H1 (cell line): ENCODE results near the gene INAFM1. TPM values are rescaled to one million over a fixed set of nuclear protein-coding genes. Genes with fewer than 3 reads are reported as not detected.

Experiments
- CTCF ChIA-PET: fragments of 300-600 bp; sonication (Branson Sonifier 250); formaldehyde crosslinking; loops from one replicate; lab custom pipeline; 2021; ENCODE audit not compliant: partially characterized antibody; lab: Charles Lee
- POLR2A ChIA-PET: fragments of 300-600 bp; sonication (Branson Sonifier 250); formaldehyde crosslinking; loops from one replicate; lab custom pipeline; 2021; ENCODE audit warnings: inconsistent platforms; ENCODE audit not compliant: partially characterized antibody; lab: Charles Lee
- DNase-seq, 2 experiments: peaks; one replicate each; pipeline versions ENCODE4 v3.0.0 to v3.0.0-alpha.2; 2010 to 2022; ENCODE audit warnings: low spot score in 2 of 2, low read depth in 1 of 2, mixed read lengths in 1 of 2
- FAIRE-seq: peaks from 2 replicates; lab custom pipeline; 2011; peaks lifted over from hg19 to GRCh38; lab: Jason Lieb, UNC
- H2AFZ ChIP-seq: 2 replicates; pipeline ENCODE4 v1.8.1; 2012; ENCODE audit warnings: low read length, inconsistent platforms
- H2AK5ac ChIP-seq: 2 replicates; pipeline ENCODE4 v1.6.1; 2013; ENCODE audit warnings: low read depth, low read length
- H2BK120ac ChIP-seq: replicated peaks from 2 replicates; pipeline ENCODE3; 2013; ENCODE audit warnings: low read depth, low read length, inconsistent platforms
- H2BK12ac ChIP-seq: 2 replicates; pipeline ENCODE4 v1.6.1; 2013; ENCODE audit warnings: low read depth, low read length
- H2BK15ac ChIP-seq: 2 replicates; pipeline ENCODE4 v1.6.1; 2013; ENCODE audit warnings: low read length
- H2BK20ac ChIP-seq: 2 replicates; pipeline ENCODE4 v1.6.1; 2013; ENCODE audit warnings: low read length
- H2BK5ac ChIP-seq: 2 replicates; pipeline ENCODE4 v1.6.1; 2013; ENCODE audit warnings: low read depth, low read length
- H3K14ac ChIP-seq: 2 replicates; pipeline ENCODE4 v1.6.1; 2013; ENCODE audit warnings: inconsistent platforms; ENCODE audit not compliant: insufficient read length
- H3K18ac ChIP-seq: 2 replicates; pipeline ENCODE4 v1.6.1; 2013; ENCODE audit warnings: low read length; ENCODE audit errors: extremely low read depth
- H3K23ac ChIP-seq: 2 replicates; pipeline ENCODE4 v1.6.1; 2013; ENCODE audit warnings: inconsistent platforms; ENCODE audit not compliant: insufficient read length
- H3K23me2 ChIP-seq: 2 replicates; pipeline ENCODE4 v1.6.1; 2013; ENCODE audit warnings: low read depth, low read length
- H3K27ac ChIP-seq: 2 replicates; pipeline ENCODE4 v1.6.1; 2011; ENCODE audit warnings: low read depth, low read length, inconsistent platforms
- H3K27me3 ChIP-seq, 4 experiments: replicated peaks in 1 of 4; 1 replicate in 1 of 4; 2 replicates in 3 of 4; pipeline versions ENCODE4 v1.6.1 to v1.8.1; 2011 to 2013; ENCODE audit warnings: low read length in 3 of 4, mild to moderate bottlenecking in 3 of 4, inconsistent platforms in 2 of 4, mixed read lengths in 2 of 4, moderate library complexity in 1 of 4; ENCODE audit not compliant: control insufficient read depth in 3 of 4, insufficient read depth in 3 of 4; ENCODE audit errors: extremely low read depth in 1 of 4
- H3K36me3 ChIP-seq, 4 experiments: 2 replicates each; pipeline versions ENCODE4 v1.6.1 to v1.8.1; 2011 to 2013; ENCODE audit warnings: mild to moderate bottlenecking in 4 of 4, low read length in 3 of 4, moderate library complexity in 2 of 4, control low read depth in 1 of 4, inconsistent platforms in 1 of 4; ENCODE audit not compliant: insufficient read depth in 4 of 4, control insufficient read depth in 2 of 4
- H3K4ac ChIP-seq: replicated peaks from 2 replicates; pipeline ENCODE3; 2013; ENCODE audit warnings: low read length, low read depth, mixed read lengths, inconsistent platforms; ENCODE audit not compliant: insufficient read length
- H3K4me1 ChIP-seq, 4 experiments: replicated peaks in 1 of 4; 1 replicate in 1 of 4; 2 replicates in 3 of 4; pipeline versions ENCODE4 v1.6.1 to v1.8.1; 2011 to 2013; ENCODE audit warnings: low read length in 3 of 4, inconsistent platforms in 2 of 4, mixed read lengths in 1 of 4; ENCODE audit not compliant: insufficient read depth in 4 of 4, control insufficient read depth in 3 of 4
- H3K4me2 ChIP-seq, 2 experiments: 2 replicates each; pipeline versions ENCODE4 v1.6.1 to v1.8.1; 2011 to 2013; ENCODE audit warnings: low read depth in 2 of 2, low read length in 2 of 2, control low read depth in 1 of 2, inconsistent platforms in 1 of 2, mild to moderate bottlenecking in 1 of 2; ENCODE audit not compliant: insufficient read depth in 1 of 2
- H3K4me3 ChIP-seq, 4 experiments: fragments of 200-600, 300-600 bp in 1 of 4; sonication (generic), shearing (Covaris generic), sonication (Bioruptor Twin) in 1 of 4; 2 replicates each; pipeline versions ENCODE4 v1.5.1 to v1.8.1; 2011 to 2016; ENCODE audit warnings: low read length in 4 of 4, low read depth in 3 of 4, control low read depth in 2 of 4, inconsistent platforms in 2 of 4, mild to moderate bottlenecking in 2 of 4, mixed read lengths in 1 of 4, moderate library complexity in 1 of 4; ENCODE audit not compliant: insufficient read depth in 2 of 4; ENCODE audit errors: extremely low read depth in 1 of 4
- H3K56ac ChIP-seq: replicated peaks from 2 replicates; pipeline ENCODE3; 2013; ENCODE audit warnings: low read depth, mild to moderate bottlenecking, mixed read lengths, low read length, inconsistent platforms; ENCODE audit not compliant: insufficient read length
- H3K79me1 ChIP-seq: 2 replicates; pipeline ENCODE4 v1.6.1; 2013; ENCODE audit warnings: low read depth, low read length, control low read depth
- H3K79me2 ChIP-seq, 2 experiments: 2 replicates each; pipeline versions ENCODE4 v1.6.1 to v1.8.1; 2012 to 2013; ENCODE audit warnings: low read length in 2 of 2, mild to moderate bottlenecking in 2 of 2, inconsistent platforms in 1 of 2; ENCODE audit not compliant: insufficient read depth in 2 of 2, control insufficient read depth in 1 of 2
- H3K9ac ChIP-seq, 4 experiments: replicated peaks in 1 of 4; 1 replicate in 1 of 4; 2 replicates in 3 of 4; pipeline versions ENCODE4 v1.6.1 to v1.8.1; 2011 to 2013; ENCODE audit warnings: low read depth in 3 of 4, low read length in 3 of 4, control low read depth in 2 of 4, mild to moderate bottlenecking in 2 of 4, moderate library complexity in 2 of 4, inconsistent platforms in 1 of 4; ENCODE audit errors: extremely low read depth in 1 of 4
- H3K9me3 ChIP-seq, 2 experiments: 2 replicates each; pipeline versions ENCODE4 v1.6.1 to v1.8.1; 2012 to 2013; ENCODE audit warnings: mild to moderate bottlenecking in 2 of 2, moderate library complexity in 2 of 2, control low read depth in 1 of 2, inconsistent platforms in 1 of 2, low read depth in 1 of 2, low read length in 1 of 2, mixed read lengths in 1 of 2; ENCODE audit not compliant: insufficient read depth in 2 of 2
- H4K20me1 ChIP-seq, 2 experiments: replicated peaks in 1 of 2; 2 replicates each; pipeline versions ENCODE3 to v1.8.1; 2011 to 2013; ENCODE audit warnings: inconsistent platforms in 2 of 2, low read length in 2 of 2, mild to moderate bottlenecking in 1 of 2; ENCODE audit not compliant: insufficient read depth in 2 of 2, control insufficient read depth in 1 of 2
- H4K5ac ChIP-seq: 2 replicates; pipeline ENCODE4 v1.6.1; 2013; ENCODE audit warnings: low read length, low read depth, mixed read lengths, inconsistent platforms; ENCODE audit not compliant: insufficient read length
- H4K8ac ChIP-seq: 2 replicates; pipeline ENCODE4 v1.8.0; 2013; ENCODE audit warnings: mild to moderate bottlenecking, moderate library complexity, low read length, inconsistent platforms; ENCODE audit not compliant: insufficient read depth; ENCODE audit errors: extremely low read depth
- H4K91ac ChIP-seq: replicated peaks from 2 replicates; pipeline ENCODE3; 2013; ENCODE audit warnings: low read length, mixed read lengths, inconsistent platforms; ENCODE audit not compliant: insufficient read length
- EZH2 ChIP-seq: fragments of 200-600 bp; sonication (generic); IDR thresholded peaks from 2 replicates; pipeline ENCODE4 v1.7.1; 2012; ENCODE audit warnings: low read depth, mild to moderate bottlenecking, moderate library complexity, low read length, inconsistent platforms; ENCODE audit not compliant: severe bottlenecking
- JUN ChIP-seq: IDR thresholded peaks from 2 replicates; pipeline ENCODE4 v1.6.1; 2011; ENCODE audit warnings: low read depth, mild to moderate bottlenecking, improper control_type of control experiment, low read length
- RXRA ChIP-seq: IDR thresholded peaks from 2 replicates; pipeline ENCODE4 v1.6.1; 2011; ENCODE audit warnings: low read depth, mild to moderate bottlenecking, low read length, moderate library complexity; ENCODE audit not compliant: insufficient read depth
- TEAD4 ChIP-seq: IDR thresholded peaks from 2 replicates; pipeline ENCODE4 v1.6.1; 2012; ENCODE audit warnings: low read depth, low read length, inconsistent platforms, mixed read lengths
- WGBS, 2 experiments: shearing (Covaris generic) in 1 of 2; methylation state at CpG; one replicate each; pipeline versions ENCODE4 v1.1.6 to v1.1.7; 2013 to 2015; ENCODE audit warnings: low lambda C conversion rate in 2 of 2, mixed read lengths in 2 of 2, inconsistent platforms in 1 of 2, low coverage in 1 of 2, missing lambda C conversion rate in 1 of 2; ENCODE audit not compliant: insufficient replicate concordance in 2 of 2, insufficient coverage in 1 of 2, insufficient read length in 1 of 2; ENCODE audit errors: extremely low coverage in 1 of 2, missing lambda C conversion rate in 1 of 2; 5-methylcytosine and 5-hydroxymethylcytosine counted together
- polyA plus RNA-seq, 7 experiments: library from polyadenylated mRNA; depleted of rRNA in 3 of 7; stranded (reverse) in 5 of 7; unstranded in 2 of 7; fragments of >200 nt in 5 of 7; fragments of 200-250 nt in 2 of 7; gene quantifications; 1 replicate in 5 of 7; 2 replicates in 1 of 7; 4 replicates in 1 of 7; pipeline versions ENCODE4 v1.2.1 to v1.2.3, GENCODE V29; 2011 to 2013; ENCODE audit warnings: missing spikeins in 2 of 7, mixed read lengths in 2 of 7
- total RNA-seq: library from RNA; stranded (reverse); fragmentation: NEBNext Ultra II Directional; extraction: Animal tissue kit (Norgen Biotek cat#: 25700); gene quantifications from 2 replicates; pipeline ENCODE4 v1.2.1, GENCODE V29; 2021

Gene INAFM1
- total and polyA plus RNA-seq, 2 of the 8 experiments (the other 6 are each of a cell fraction or from before 2014, with no cell fraction given), result 2.6 to 3.4 TPM

- no peaks in the 10 kb centered on the region for H3K36me3 ChIP-seq
Measured at GRCh38 chr19:47236072-47236675, 38.5 kb upstream of the INAFM1 start.

More at GRCh38 chr19:47236072-47236675, 38.5 kb upstream of the INAFM1 start:
- no peak overlapping the region for H3K14ac ChIP-seq
- no peak overlapping the region for H2BK5ac ChIP-seq
- H3K27me3 ChIP-seq, result peaks cover 0 to 17% (median 16%) of the 10 kb centered on the region in 4 experiments; a peak in 6 of 7 replicates
- 91% methylated on average over 12 of the region's 12 CpGs; no CpG with 5 or more reads in 1 of the 2 experiments for WGBS, 2 experiments
- H4K20me1 ChIP-seq, result peaks cover 3 to 4% of the 10 kb centered on the region in 2 experiments
- 0 out of 2 replicates have a peak overlapping the region, but pooled peaks have one; percentile 65 for H2AK5ac ChIP-seq
- ChIA-PET POLR2A (interaction anchor here (0.9 to 2.1 kb wide), 3 partner anchors 8 to 15 kb away, joined by 4 to 7 read pairs (median 5); no protein-coding TSS in a partner anchor), CTCF (interaction anchor here (0.9 to 8.3 kb wide), 4 partner anchors 9 to 111 kb away, joined by 3 to 85 read pairs (median 26); no protein-coding TSS in a partner anchor)
- peak overlapping the region; percentile 90; the same call in 1 of the 2 replicates for H2BK12ac ChIP-seq
- H3K4ac ChIP-seq, result peak overlapping the region; percentile 51
- H4K91ac ChIP-seq, result no peak overlapping the region
- no peak for DNase-seq
- peaks cover 0 to 5% of the 10 kb centered on the region in 2 experiments; a peak in 1 of 4 replicates for H3K79me2 ChIP-seq
- no peaks in the 10 kb centered on the region for H3K79me1 ChIP-seq
- H3K18ac ChIP-seq, result no peak overlapping the region; the same call in 1 of the 2 replicates
- TF ChIP-seq EZH2 (no peak), TEAD4 (no peak), JUN (no peak), RXRA (no peak)
- H3K27ac ChIP-seq, result no peak overlapping the region
- no peak overlapping the region for H2AFZ ChIP-seq
- no peak overlapping the region for H3K23ac ChIP-seq
- no peak for FAIRE-seq
- H3K56ac ChIP-seq, result no peak overlapping the region
- peak overlapping the region; percentile 62; the same call in 1 of the 2 replicates for H4K8ac ChIP-seq
- H3K9me3 ChIP-seq, result no peaks in the 10 kb centered on the region
- no peak overlapping the region for H3K4me2 ChIP-seq
- H2BK20ac ChIP-seq, result peak overlapping the region; percentile 86; the same call in 1 of the 2 replicates
- H2BK120ac ChIP-seq, result no peak overlapping the region
- no peak overlapping the region for H3K4me3 ChIP-seq
- H2BK15ac ChIP-seq, result peak overlapping the region; percentile 88
- peaks cover 9% of the 10 kb centered on the region for H3K23me2 ChIP-seq
- H3K4me1 ChIP-seq, result peaks cover 16 to 27% (median 21%) of the 10 kb centered on the region in 4 experiments
- no peak overlapping the region for H4K5ac ChIP-seq
- no peak overlapping the region for H3K9ac ChIP-seq
